Body of pancreas (tissue), 4 donors: ENCODE measurements around the gene CACYBP.

Experiments used
- CTCF ChIP-seq, 7 experiments: fragments of 450-650 bp in 4 of 7; fragments of 200-600 bp in 3 of 7; sonication (generic) in 3 of 7; IDR thresholded peaks; one replicate each; pipeline ENCODE4 v1.5.1; 2016 to 2019; ENCODE audit warnings: antibody characterized with exemption in 7 of 7
- POLR2A ChIP-seq, 3 donors: fragments of 450-650 bp; IDR thresholded peaks; one replicate each; pipeline ENCODE4 v1.6.1; 2016; ENCODE audit warnings: antibody characterized with exemption in 3 of 3, mild to moderate bottlenecking in 2 of 3

- TF ChIP-seq CTCF (IDR thresholded peaks at IDR 0.05) (no peak), POLR2A (IDR thresholded peaks at IDR 0.05) (no peak)
Observed at GRCh38 chr1:175045097-175045496, 45.4 kb downstream of the CACYBP start.
